Measurements from ENCODE around the gene PRKG1.
"Not testable (repeated sequence)": the region's sequence is repeated elsewhere in the genome, so short reads cannot be mapped to it uniquely, and the experiment has no call there.

PRKG1 gene

GRCh38 chr10:51201947-51202346 is 127.7 kb downstream of the PRKG1 start:
- DNase-seq (ENCODE audit: low spot score), result no peak
- in situ Hi-C loops (cut with MboI; ENCODE audit: low pct_unique_long_range_greater_than_20kb, low sequenced_read_pairs, unreplicated experiment), result no loop called here
- TF ChIP-seq CTCF (IDR thresholded peaks at IDR 0.05; ENCODE audit: extremely low read depth, insufficient read depth, missing control alignments), result no peak

- no peak for DNase-seq (ENCODE audit: low spot score)
- no peak for TF ChIP-seq CTCF (IDR thresholded peaks at IDR 0.05; ENCODE audit: extremely low read depth, insufficient read depth, missing control alignments)
- in situ Hi-C loops (cut with MboI; ENCODE audit: low pct_unique_long_range_greater_than_20kb, low sequenced_read_pairs, unreplicated experiment), result no loop called here
Measured at GRCh38 chr10:51203359-51203758, 129.1 kb downstream of the PRKG1 start.

GRCh38 chr10:51204066-51204465 is 129.8 kb downstream of the PRKG1 start:
- no peak for DNase-seq (ENCODE audit: low spot score)
- TF ChIP-seq CTCF (IDR thresholded peaks at IDR 0.05; ENCODE audit: extremely low read depth, insufficient read depth, missing control alignments), result no peak
- in situ Hi-C loops (cut with MboI; ENCODE audit: low pct_unique_long_range_greater_than_20kb, low sequenced_read_pairs, unreplicated experiment), result no loop called here

GRCh38 chr10:51204701-51205100 is 130.4 kb downstream of the PRKG1 start:
- in situ Hi-C loops (cut with MboI; ENCODE audit: low pct_unique_long_range_greater_than_20kb, low sequenced_read_pairs, unreplicated experiment), result no loop called here
- no peak for TF ChIP-seq CTCF (IDR thresholded peaks at IDR 0.05; ENCODE audit: extremely low read depth, insufficient read depth, missing control alignments)
- no peak for DNase-seq (ENCODE audit: low spot score)

- DNase-seq (ENCODE audit: low spot score), result no peak
- in situ Hi-C loops (cut with MboI; ENCODE audit: low pct_unique_long_range_greater_than_20kb, low sequenced_read_pairs, unreplicated experiment), result no loop called here
- TF ChIP-seq CTCF (IDR thresholded peaks at IDR 0.05; ENCODE audit: extremely low read depth, insufficient read depth, missing control alignments), result no peak
Measured at GRCh38 chr10:51206500-51206899, 132.2 kb downstream of the PRKG1 start.

GRCh38 chr10:51212937-51213336 is 138.7 kb downstream of the PRKG1 start:
- in situ Hi-C loops (cut with MboI; ENCODE audit: low pct_unique_long_range_greater_than_20kb, low sequenced_read_pairs, unreplicated experiment); DNase-seq (ENCODE audit: low spot score): not testable (repeated sequence)

GRCh38 chr10:51214207-51215196 is 140.2 kb downstream of the PRKG1 start:
- in situ Hi-C loops (cut with MboI; ENCODE audit: low pct_unique_long_range_greater_than_20kb, low sequenced_read_pairs, unreplicated experiment), result no loop called here
- DNase-seq (ENCODE audit: low spot score), result no peak
- TF ChIP-seq CTCF (IDR thresholded peaks at IDR 0.05; ENCODE audit: extremely low read depth, insufficient read depth, missing control alignments), result no peak
